Measurements from ENCODE around the gene KIAA0232. TPM values are rescaled to one million over a fixed set of nuclear protein-coding genes. Genes with fewer than 3 reads are reported as not detected.
A peak's percentile ranks its signal among the peaks of the same experiment; 100 is the strongest.

KIAA0232 gene
- total RNA-seq, 1 donor from 2014 or later: 20.9 TPM

- DNase-seq (ENCODE audit: low read depth): no peak
- TF ChIP-seq, protein P1, sequence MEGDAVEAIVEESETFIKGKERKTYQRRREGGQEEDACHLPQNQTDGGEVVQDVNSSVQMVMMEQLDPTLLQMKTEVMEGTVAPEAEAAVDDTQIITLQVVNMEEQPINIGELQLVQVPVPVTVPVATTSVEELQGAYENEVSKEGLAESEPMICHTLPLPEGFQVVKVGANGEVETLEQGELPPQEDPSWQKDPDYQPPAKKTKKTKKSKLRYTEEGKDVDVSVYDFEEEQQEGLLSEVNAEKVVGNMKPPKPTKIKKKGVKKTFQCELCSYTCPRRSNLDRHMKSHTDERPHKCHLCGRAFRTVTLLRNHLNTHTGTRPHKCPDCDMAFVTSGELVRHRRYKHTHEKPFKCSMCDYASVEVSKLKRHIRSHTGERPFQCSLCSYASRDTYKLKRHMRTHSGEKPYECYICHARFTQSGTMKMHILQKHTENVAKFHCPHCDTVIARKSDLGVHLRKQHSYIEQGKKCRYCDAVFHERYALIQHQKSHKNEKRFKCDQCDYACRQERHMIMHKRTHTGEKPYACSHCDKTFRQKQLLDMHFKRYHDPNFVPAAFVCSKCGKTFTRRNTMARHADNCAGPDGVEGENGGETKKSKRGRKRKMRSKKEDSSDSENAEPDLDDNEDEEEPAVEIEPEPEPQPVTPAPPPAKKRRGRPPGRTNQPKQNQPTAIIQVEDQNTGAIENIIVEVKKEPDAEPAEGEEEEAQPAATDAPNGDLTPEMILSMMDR (conservative IDR thresholded peaks at IDR 0.05; ENCODE audit: low read depth, low read length): no peak
Measured at GRCh38 chr4:6881908-6882307, 99.4 kb downstream of the KIAA0232 start.

DNA sequence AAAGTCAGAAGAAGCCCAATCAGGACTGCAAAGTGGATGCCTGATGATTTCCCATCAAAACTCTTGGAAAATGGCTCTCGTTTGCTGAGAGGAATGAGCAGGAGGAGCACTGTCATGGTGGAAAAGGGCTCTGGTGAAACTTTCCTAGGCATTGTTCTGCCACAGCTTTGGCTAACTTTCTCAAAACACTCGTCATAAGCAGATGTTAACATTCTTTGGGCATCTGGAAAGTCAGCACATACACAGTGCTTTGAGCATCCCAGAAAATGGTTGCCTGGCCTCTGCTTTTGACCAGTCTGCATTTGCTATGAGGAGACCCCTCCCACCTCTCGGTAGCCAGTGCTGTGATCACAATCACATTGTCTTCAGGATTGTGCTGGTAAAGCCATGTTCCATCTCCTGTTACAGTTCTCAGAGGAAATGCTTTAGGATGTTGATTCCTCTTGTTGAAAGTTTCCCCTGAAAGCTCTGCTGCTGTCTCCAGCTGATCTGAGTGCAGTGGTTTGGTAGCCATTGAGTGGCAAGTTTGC lies 101.9 kb downstream of the KIAA0232 start:
- H3K4me3 ChIP-seq (ENCODE audit: low read depth, low read length): no peak overlapping the region
- no peak for DNase-seq (ENCODE audit: low read depth)
- TF ChIP-seq, protein P1 (conservative IDR thresholded peaks at IDR 0.05; ENCODE audit: low read depth, low read length): no peak

More at GRCh38 chr4:6881908-6882307, 99.4 kb downstream of the KIAA0232 start:
- H3K4me3 ChIP-seq (ENCODE audit: low read depth, low read length): no peak overlapping the region

- TF ChIP-seq, protein P1 (conservative IDR thresholded peaks at IDR 0.05; ENCODE audit: low read depth, low read length): peak; percentile 65
- peak overlapping the region; percentile 29 for H3K4me3 ChIP-seq (ENCODE audit: low read depth, low read length)
- DNase-seq (ENCODE audit: low read depth): peak; percentile 79
Measured at GRCh38 chr4:6885953-6886557, 103.5 kb downstream of the KIAA0232 start.

- no peak for DNase-seq (ENCODE audit: low read depth)
Measured at GRCh38 chr4:6886886-6887285, 104.4 kb downstream of the KIAA0232 start.

GRCh38 chr4:6887591-6888371 lies 105.3 kb downstream of the KIAA0232 start:
- DNase-seq (ENCODE audit: low read depth): no peak
- no peak overlapping the region for H3K4me3 ChIP-seq (ENCODE audit: low read depth, low read length)
- TF ChIP-seq, protein P1 (conservative IDR thresholded peaks at IDR 0.05; ENCODE audit: low read depth, low read length): no peak

More at GRCh38 chr4:6886886-6887285, 104.4 kb downstream of the KIAA0232 start:
- TF ChIP-seq, protein P1 (conservative IDR thresholded peaks at IDR 0.05; ENCODE audit: low read depth, low read length): no peak
- H3K4me3 ChIP-seq (ENCODE audit: low read depth, low read length): no peak overlapping the region

DNA sequence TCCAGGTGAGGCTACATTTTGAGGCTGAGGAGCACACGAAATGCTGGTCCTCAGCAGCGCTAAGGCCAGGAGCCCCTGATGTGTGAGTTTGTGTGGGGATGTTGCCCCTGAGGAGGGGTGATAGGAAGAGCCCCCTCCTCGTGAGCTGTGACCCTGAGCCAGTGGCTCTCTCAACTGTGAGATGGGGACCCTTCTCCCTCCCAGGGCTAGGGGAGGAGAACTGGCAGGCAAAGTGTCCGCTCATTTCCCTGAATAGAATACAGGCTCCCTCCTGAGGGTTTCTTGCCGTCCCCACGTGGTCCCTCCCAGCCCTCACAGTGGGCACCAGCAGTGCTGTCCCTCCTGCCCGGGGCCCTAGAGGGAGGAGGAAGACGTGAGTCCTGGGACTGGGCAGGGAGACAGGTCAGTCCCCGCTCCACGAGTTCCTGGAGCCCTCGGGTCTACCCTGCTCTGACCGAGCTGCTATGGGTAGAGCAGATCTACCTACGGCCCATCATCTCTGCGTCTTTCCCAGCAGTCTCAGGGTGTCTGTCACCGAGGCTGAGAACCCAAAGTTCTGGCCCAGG lies 106.1 kb downstream of the KIAA0232 start:
- no peak for DNase-seq (ENCODE audit: low read depth)
- no peak overlapping the region for H3K4me3 ChIP-seq (ENCODE audit: low read depth, low read length)
- TF ChIP-seq, protein P1 (conservative IDR thresholded peaks at IDR 0.05; ENCODE audit: low read depth, low read length): no peak
